SHP77 (cell line): ENCODE results near the gene C13orf46.
A peak's percentile ranks its signal among the peaks of the same experiment; 100 is the strongest.
"Not testable (repeated sequence)": the region's sequence is repeated elsewhere in the genome, so short reads cannot be mapped to it uniquely, and the experiment has no call there.

Source experiments
- DNase-seq, 2 experiments: peaks; one replicate each; lab custom pipeline; 2025; lab: John Stamatoyannopoulos, UW

C13orf46 gene

GRCh38 chr13:113922412-113923118, 51.3 kb downstream of the C13orf46 start:
- no peak for DNase-seq

- no peak for DNase-seq
Observed at GRCh38 chr13:113921763-113922162, 52.1 kb downstream of the C13orf46 start.

- no peak for DNase-seq
Observed at GRCh38 chr13:113920606-113921286, 53.1 kb downstream of the C13orf46 start.

- no peak for DNase-seq
Observed at GRCh38 chr13:113919761-113920559, 53.9 kb downstream of the C13orf46 start.

GRCh38 chr13:113918981-113919701, 54.7 kb downstream of the C13orf46 start:
- DNase-seq: no peak

GRCh38 chr13:113918580-113918979, 55.3 kb downstream of the C13orf46 start:
- DNase-seq: no peak

- DNase-seq: no peak
Observed at GRCh38 chr13:113917594-113918371, 56.1 kb downstream of the C13orf46 start.

DNA sequence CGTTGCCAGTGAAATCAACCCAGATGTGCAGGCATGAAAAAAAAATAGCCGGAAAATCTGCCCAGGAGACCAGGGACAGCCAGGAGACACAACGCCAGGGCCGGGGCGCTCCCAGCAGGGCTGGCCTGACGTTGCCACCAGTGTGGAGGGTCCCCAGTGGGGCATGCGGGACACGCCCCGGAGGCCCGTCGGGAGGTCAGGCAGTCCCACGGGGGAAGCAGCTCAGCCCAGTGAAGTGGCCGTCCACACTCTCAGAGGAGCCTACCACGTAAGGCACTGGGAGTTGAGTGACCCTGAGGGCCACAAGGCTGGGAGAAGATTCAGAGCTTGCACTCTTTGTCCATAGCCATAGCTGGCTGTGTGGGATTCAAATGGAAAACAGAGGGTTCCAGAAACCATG, 56.8 kb downstream of the C13orf46 start:
- no peak for DNase-seq

DNA sequence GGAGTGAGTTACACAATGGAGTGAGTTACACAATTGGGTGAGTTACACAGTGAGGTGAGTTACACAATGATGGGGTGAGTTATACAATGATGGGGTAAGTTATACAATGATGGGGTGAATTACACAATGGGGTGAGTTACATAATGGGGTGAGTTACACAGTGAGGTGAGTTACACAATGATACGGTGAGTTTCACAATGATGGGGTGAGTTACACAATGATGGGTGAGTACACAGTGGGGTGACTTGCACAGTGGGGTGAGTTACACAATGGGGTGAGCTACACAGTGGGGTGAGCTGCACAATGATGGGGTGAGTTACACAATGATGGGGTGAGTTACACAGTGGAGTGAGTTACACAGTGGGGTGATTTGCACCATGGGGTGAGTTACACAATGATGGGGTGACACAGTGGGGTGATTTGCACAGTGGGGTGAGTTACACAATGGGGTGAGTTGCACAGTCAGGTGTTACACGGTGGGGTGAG, 57.5 kb downstream of the C13orf46 start:
- no peak for DNase-seq

DNA sequence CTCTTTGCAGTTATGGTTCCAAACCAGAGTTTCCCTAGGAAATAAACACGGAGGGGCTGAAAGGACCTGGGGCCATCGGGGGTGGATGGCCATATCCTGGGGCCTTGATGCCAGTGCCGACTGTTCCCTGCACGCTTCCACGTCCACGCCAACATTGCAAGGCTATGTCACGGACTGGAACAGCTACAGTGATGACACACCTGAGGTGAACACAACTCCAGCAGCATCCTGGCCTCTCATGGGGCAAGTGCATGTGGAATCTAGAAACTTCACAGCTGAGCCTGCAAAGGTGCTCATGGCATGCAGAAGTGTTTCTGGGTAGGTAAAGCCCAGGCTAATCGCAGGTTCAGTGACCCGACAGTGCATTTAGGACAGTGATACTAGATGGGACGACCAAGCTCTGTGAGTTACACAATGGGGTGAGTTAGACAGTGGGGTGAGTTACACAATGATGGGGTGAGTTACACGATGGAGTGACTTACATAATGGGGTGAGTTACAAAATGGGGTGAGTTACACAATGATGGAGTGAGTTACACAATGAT, 58.0 kb downstream of the C13orf46 start:
- no peak for DNase-seq

GRCh38 chr13:113915012-113915763, 58.7 kb downstream of the C13orf46 start:
- peak; percentile 38 to 81 for DNase-seq

DNA sequence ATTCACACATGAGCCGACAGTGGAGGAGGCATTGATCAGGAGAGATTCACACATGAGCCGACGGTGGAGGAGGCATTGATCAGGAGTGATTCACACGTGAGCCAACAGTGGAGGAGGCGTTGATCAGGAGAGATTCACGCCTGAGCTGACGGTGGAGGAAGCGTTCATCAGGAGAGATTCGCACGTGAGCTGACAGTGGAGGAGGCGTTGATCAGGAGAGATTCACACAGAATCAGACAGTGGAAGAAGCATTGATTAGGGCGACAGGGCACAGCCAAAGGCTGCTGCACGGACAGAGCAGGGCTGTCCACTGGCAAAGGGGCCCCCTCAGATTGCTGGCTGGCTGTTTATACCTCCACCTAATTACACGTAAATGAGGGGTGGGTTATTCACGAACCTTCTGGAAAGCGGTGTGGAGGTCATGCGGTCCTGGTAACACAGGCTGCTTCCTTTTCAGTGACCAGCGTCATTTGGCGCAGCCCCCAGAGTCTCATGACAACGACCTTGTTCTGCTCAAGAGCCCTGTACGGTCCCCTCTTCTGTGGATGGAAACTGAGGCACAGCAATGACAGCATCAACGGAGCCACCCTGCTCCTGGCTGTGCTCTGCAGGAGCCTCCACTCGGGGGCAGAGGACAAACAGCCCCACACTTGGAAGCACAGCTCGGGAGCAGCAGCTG, 59.4 kb downstream of the C13orf46 start:
- DNase-seq: no peak

GRCh38 chr13:113913838-113914237, 60.0 kb downstream of the C13orf46 start:
- DNase-seq: not testable (repeated sequence)

GRCh38 chr13:113913408-113913807, 60.5 kb downstream of the C13orf46 start:
- not testable (repeated sequence) for DNase-seq

DNA sequence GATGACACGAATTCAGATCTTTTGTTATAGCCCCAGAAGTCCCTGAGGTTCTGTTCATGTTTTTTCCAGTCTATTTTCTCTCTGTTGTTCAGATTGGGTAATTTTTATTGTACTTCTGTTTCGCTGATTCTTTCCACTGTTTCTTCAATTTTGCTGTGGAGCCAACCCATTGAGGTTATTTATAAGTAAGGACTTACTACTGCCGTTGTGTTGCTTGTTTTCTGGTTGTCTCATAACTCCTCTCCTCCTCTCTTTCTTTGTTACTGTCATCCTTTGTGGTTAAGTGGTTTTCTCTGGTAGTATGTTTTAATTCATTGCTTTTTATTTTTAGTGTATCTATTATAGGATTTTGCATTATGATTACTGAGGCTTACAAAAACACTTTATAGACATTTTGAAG, 61.3 kb downstream of the C13orf46 start:
- DNase-seq: no peak

DNA sequence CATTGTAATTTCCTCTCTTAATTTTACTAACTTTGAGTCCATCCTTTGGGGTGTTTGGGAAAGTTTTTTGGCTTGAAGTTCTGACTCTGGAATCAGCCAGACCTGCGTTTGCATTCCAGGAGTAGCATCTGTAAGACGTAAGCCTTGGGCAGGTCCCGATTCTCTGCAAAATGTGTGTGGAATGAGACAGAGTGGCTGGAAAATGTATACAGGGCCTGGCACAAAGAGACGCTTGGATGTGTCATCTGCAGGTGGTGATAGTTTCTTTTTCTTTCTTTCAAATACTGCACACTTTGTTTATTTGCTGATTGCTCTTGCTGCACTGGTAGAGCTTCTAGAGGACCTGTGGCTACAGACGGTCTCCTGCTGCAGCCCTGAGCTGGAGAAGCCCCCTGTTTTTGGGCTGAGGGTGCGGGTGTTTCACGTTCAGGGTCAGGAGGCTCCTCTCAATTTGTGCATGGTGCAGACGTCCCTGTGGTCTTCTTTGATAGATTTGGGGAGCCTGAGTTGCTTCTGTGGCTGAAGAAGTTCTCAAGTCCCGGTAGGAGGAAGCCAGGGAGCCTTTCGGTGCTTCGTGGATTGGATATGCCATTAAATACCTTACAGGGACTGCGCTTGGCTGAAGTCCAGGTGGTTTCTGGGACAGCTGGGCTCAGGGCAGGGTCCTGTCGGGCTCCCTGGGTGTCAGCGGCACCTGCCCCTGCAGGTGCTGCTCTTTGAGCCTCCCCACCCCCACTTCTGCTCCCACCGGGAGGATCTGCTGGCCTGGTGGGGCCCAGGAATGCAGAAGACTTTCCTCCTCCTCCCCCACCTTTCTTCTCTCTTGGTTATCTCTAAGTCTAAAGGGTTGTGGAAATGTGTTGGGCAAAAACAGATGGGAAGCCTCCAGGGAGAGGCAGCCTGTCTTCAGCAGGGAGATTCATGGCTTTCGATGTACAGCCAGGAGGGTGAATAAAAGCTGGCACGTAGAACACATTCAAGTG, 66.0 kb downstream of the C13orf46 start:
- peak; percentile 92 to 93 for DNase-seq

DNA sequence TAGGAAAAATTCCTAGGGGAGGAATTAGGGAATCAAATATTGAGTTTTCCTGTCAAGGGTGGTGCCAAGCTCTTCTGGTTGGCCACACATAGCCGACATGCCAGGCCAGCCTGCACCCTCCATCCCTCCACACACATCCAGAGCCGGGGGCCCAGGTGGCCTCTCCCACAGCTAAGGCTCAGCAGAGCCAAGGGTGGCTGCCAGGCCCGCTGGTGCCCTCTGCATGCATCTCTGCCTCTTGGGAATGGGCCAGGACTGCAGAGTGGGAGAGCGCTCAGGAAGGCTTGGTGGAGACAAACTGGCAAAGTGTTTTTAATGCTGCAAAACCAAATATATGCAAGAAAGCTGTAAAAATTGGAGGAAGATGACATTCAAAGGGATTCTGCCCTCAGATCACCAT, 67.3 kb downstream of the C13orf46 start:
- peak; percentile 38 to 81 for DNase-seq

DNA sequence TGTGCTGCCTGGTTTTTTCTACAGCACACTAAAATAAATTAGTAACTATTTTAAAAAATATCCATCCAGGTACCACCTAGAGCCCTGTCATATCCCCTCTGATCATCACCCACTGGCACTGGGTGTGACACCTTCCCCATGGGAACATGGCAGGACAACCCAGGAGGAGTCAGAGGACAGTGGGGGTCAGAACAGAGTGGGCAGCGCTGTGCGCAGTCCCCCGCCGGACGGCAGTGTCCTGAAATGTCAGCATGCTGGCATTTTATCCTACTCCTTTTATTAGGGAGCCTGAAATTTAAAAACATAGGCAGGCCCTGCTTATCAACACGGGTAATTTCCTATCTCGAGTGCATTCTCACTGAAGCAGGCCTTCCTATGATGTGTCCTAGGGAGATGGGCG, 67.9 kb downstream of the C13orf46 start:
- DNase-seq: no peak
